DMS53 treated with DMSO at 0.1 percent for 48 hours (cell line): ENCODE results near the gene THSD4.
"Not testable (repeated sequence)": the region's sequence is repeated elsewhere in the genome, so short reads cannot be mapped to it uniquely, and the experiment has no call there.

Experiments used
- DNase-seq: peaks from one replicate; lab custom pipeline; 2025; ENCODE audit not compliant: unreplicated experiment; lab: John Stamatoyannopoulos, UW

The THSD4 gene

GRCh38 chr15:71146580-71146982 is 31.3 kb downstream of the THSD4 start:
- no peak for DNase-seq

- no peak for DNase-seq
Observed at GRCh38 chr15:71148048-71148447, 32.8 kb downstream of the THSD4 start.

- DNase-seq: no peak
Observed at GRCh38 chr15:71149646-71150557, 34.6 kb downstream of the THSD4 start.

- no peak for DNase-seq
Observed at GRCh38 chr15:71151081-71151480, 35.8 kb downstream of the THSD4 start.

GRCh38 chr15:71152542-71152941 is 37.3 kb downstream of the THSD4 start:
- no peak for DNase-seq

GRCh38 chr15:71153823-71154524 is 38.7 kb downstream of the THSD4 start:
- no peak for DNase-seq

- DNase-seq: no peak
Observed at GRCh38 chr15:71154607-71155200, 39.4 kb downstream of the THSD4 start.

GRCh38 chr15:71155534-71155933 is 40.3 kb downstream of the THSD4 start:
- no peak for DNase-seq

- DNase-seq: no peak
Observed at GRCh38 chr15:71160976-71161375, 45.7 kb downstream of the THSD4 start.

- DNase-seq: no peak
Observed at GRCh38 chr15:71162309-71162708, 47.0 kb downstream of the THSD4 start.

GRCh38 chr15:71164606-71165005 is 49.3 kb downstream of the THSD4 start:
- DNase-seq: not testable (repeated sequence)

GRCh38 chr15:71167445-71168165 is 52.3 kb downstream of the THSD4 start:
- no peak for DNase-seq

GRCh38 chr15:71168166-71168834 is 53.0 kb downstream of the THSD4 start:
- no peak for DNase-seq

GRCh38 chr15:71170163-71170562 is 54.9 kb downstream of the THSD4 start:
- no peak for DNase-seq

GRCh38 chr15:71171195-71171594 is 55.9 kb downstream of the THSD4 start:
- no peak for DNase-seq

GRCh38 chr15:71174360-71174759 is 59.1 kb downstream of the THSD4 start:
- not testable (repeated sequence) for DNase-seq

- no peak for DNase-seq
Observed at GRCh38 chr15:71180986-71181853, 65.9 kb downstream of the THSD4 start.

- no peak for DNase-seq
Observed at GRCh38 chr15:71182522-71182921, 67.3 kb downstream of the THSD4 start.

GRCh38 chr15:71183063-71183462 is 67.8 kb downstream of the THSD4 start:
- DNase-seq: no peak

- no peak for DNase-seq
Observed at GRCh38 chr15:71185706-71186105, 70.4 kb downstream of the THSD4 start.
